ENCODE data around the gene HELZ.

The HELZ gene

DNA sequence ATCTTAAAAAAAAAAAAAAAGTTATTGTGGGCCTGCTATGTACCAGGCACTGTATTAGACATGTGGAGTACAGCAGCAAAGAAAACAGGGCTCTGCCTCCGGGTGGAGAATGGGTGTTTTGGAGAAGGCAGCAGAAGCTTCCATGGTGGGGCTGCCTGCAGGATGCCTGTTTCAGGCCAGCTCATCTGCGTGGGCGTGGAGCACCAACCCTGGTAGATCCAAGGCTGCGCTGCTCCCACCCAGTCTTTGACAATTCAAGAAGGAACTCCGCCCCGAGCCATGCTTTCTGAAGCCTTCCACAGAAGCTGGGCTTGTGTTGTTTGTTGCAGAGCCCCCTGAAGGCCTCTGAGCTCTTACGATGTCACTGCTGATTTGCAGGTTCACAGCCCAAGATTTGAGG lies 223.8 kb downstream of the HELZ start:
- peak; percentile 3 for DNase-seq
